Right cardiac atrium (tissue), 5 donors: ENCODE results near the gene ITM2C. TPM values are rescaled to one million over a fixed set of nuclear protein-coding genes. Genes with fewer than 3 reads are reported as not detected.
A peak's percentile ranks its signal among the peaks of the same experiment; 100 is the strongest.

Experiments used
- ATAC-seq, 2 donors: fragments of 200-7000 bp; cut with Tn5 transposase; one replicate each; pipeline versions ENCODE4 v1.8.0 to v1.9.1; 2020; ENCODE audit warnings: moderate library complexity in 2 of 2, mild to moderate bottlenecking in 1 of 2
- DNase-seq, 3 donors: peaks; one replicate each; pipeline ENCODE4 v3.0.0-alpha.2; 2020
- H3K27ac ChIP-seq: one replicate; pipeline ENCODE4 v1.5.1; 2013; ENCODE audit warnings: mild to moderate bottlenecking, low read length, control low read depth, moderate library complexity
- H3K27me3 ChIP-seq: one replicate; pipeline ENCODE4 v1.6.1; 2013; ENCODE audit not compliant: control insufficient read depth, insufficient read depth
- H3K4me1 ChIP-seq: one replicate; pipeline ENCODE4 v1.6.1; 2013; ENCODE audit warnings: low read length; ENCODE audit not compliant: control insufficient read depth, insufficient read depth
- H3K4me3 ChIP-seq: one replicate; pipeline ENCODE4 v1.5.1; 2013; ENCODE audit warnings: low read length, control low read depth
- H3K9me3 ChIP-seq: one replicate; pipeline ENCODE4 v1.6.1; 2013; ENCODE audit warnings: low read length; ENCODE audit not compliant: control insufficient read depth
- WGBS: extraction: QIAGEN DNeasy Blood & Tissue Kit; methylation state at CpG from one replicate; pipeline ENCODE4 v1.1.7; 2013; 5-methylcytosine and 5-hydroxymethylcytosine counted together
- intact Hi-C, 4 donors: fragments of 100-400 bp; cut with DNase I; formaldehyde crosslinking; loops; one replicate each; pipeline versions ENCODE4 v1.11.0 to v1.14.0; 2022 to 2023
- polyA plus RNA-seq: library from polyadenylated mRNA; stranded (reverse); fragments of 200-250 nt; gene quantifications from one replicate; pipeline ENCODE4 v1.2.3, GENCODE V29; 2013
- total RNA-seq, 4 donors: library from RNA; stranded (reverse); fragmentation: NEBNext Ultra II Directional; extraction: Animal tissue kit (Norgen Biotek cat#: 25700); gene quantifications; one replicate each; pipeline ENCODE4 v1.2.1, GENCODE V29; 2021
- donor health status: healthy with polysubstance abuse.
- donor health status: DM: no; HTN: yes; CAD: no.
- donor health status: DM: no; HTN: no; CAD: no.
- donor health status: DM: no; HTN: yes; CAD: no; lungs with severe emphysema.
- donor health status: DM: yes; HTN: yes; CAD: no.

The ITM2C gene
- total and polyA plus RNA-seq, 5 donors = 40.5 to 73.1 (median 59.4) TPM

DNA sequence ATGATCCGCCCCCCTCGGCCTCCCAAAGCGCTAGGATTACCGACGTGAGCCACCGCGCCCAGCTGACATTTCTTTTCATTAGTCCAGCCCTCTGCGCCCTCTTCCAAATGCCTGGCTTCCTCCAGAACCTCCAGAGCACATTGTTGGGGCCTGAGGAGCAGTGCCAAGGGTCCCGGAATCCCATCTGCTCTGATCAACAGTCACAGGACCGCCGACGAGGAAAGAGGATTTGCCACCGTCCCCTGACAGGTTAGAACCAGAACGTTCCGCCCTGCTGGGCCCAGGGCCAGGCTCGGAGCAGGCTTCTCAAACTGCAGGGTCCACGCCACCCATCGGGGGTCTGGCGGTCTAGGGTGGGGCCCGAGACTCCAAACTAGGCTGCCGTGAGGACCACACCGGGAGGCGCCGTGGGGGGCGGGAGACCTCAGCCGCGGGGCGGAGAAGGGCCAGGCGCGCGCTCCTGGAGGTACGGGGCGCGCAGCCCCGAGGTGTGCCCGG, 36.9 kb upstream of the ITM2C start:
- no peak for ATAC-seq
- Histone ChIP-seq H3K4me1 (no peaks in the 10 kb centered on the region), H3K27ac (no peak overlapping the region), H3K9me3 (no peaks in the 10 kb centered on the region), H3K27me3 (no peaks in the 10 kb centered on the region), H3K4me3 (peak overlapping the region; percentile 39)
- 30% methylated on average over 36 of the region's 36 CpGs for WGBS
- DNase-seq = peak in 1 of 3 donors; percentile 43
- intact Hi-C loops = loop anchor here in 2 of 4 donors (5.0 kb wide), 1 partner anchor 159 kb away; no protein-coding TSS in a partner anchor

DNA sequence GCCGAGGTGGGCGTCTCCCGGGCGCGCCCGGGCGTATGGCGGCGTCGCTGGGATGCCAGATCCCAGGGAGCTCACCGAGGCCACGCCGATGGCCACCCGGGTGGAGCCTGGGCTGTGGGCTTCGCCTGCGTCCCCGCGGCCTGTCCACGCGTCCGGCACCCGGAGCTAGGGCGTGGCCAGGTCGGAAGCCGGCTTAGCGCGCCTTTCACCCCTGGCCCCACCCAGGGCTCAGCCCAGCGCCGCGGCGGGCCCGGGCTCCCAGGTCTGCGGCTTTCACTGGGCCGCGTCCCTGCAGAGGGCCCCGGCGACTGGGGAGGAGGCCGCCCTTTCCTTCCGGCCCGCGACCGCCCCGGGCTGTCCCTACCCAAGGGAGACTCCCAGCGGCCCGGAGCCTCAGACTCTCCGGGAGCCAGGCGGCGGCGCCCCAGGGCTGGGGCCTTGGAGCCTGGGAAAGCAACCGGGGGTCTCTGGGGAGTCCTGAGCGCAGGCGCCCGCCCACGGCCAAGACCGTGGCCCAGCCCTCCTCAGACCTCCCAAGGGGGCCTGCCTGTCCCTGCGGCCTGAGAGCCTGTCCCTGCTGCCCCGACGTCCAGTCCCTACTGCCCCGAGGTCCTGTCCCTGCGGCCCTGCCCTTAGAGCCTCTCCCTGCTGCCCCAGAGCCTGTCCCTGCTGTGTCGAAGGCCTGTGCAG, 36.3 kb upstream of the ITM2C start:
- peak; percentile 39 to 81 (median 60) for DNase-seq
- 9% methylated on average over 61 of the region's 61 CpGs for WGBS
- peak; percentile 50 to 68 for ATAC-seq

GRCh38 chr2:230829293-230829692, 35.4 kb upstream of the ITM2C start:
- no peak overlapping the region for H3K27ac ChIP-seq
- 98% methylated on average over 14 of the region's 14 CpGs for WGBS
- no peak overlapping the region for H3K4me3 ChIP-seq
- H3K4me1 ChIP-seq = no peaks in the 10 kb centered on the region
- no peaks in the 10 kb centered on the region for H3K9me3 ChIP-seq
- no peak for ATAC-seq
- H3K27me3 ChIP-seq = no peaks in the 10 kb centered on the region
- DNase-seq = no peak
- intact Hi-C loops = loop anchor here in 2 of 4 donors (5.0 kb wide), 1 partner anchor 158 kb away; no protein-coding TSS in a partner anchor

More for the DNA sequence above, 36.3 kb upstream of the ITM2C start:
- no peaks in the 10 kb centered on the region for H3K9me3 ChIP-seq
- H3K27me3 ChIP-seq = no peaks in the 10 kb centered on the region
- H3K4me3 ChIP-seq = peak overlapping the region; percentile 39
- no peaks in the 10 kb centered on the region for H3K4me1 ChIP-seq
- intact Hi-C loops = loop anchor here in 2 of 4 donors (5.0 kb wide), 1 partner anchor 159 kb away; no protein-coding TSS in a partner anchor
- no peak overlapping the region for H3K27ac ChIP-seq

DNA sequence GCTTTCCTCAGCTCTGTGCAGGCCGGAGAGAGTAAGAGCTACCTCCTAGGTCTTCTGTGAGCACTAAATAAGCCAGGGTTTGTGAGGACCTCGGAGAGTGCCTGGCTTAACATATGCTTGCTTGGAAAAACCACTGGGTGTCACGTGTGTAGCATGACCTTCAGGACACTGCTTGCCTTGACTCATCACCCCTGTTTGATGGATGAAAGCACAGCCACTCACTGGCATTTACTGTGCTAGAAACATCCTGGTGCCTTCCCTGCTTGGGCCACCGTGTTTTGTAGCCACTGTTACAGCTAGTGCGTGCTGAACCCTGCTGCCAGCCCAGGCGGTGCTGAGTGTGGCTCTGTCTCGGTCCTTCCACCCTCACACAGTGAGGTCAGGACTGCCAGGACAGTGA, 34.8 kb upstream of the ITM2C start:
- Histone ChIP-seq H3K9me3 (no peaks in the 10 kb centered on the region), H3K4me1 (no peaks in the 10 kb centered on the region), H3K27me3 (no peaks in the 10 kb centered on the region), H3K4me3 (no peak overlapping the region), H3K27ac (no peak overlapping the region)
- ATAC-seq (no peak), DNase-seq (no peak)
- intact Hi-C loops = loop anchor here in 2 of 4 donors (5.0 kb wide), 1 partner anchor 157 kb away; no protein-coding TSS in a partner anchor
- WGBS = 92% methylated on average over 7 of the region's 7 CpGs

DNA sequence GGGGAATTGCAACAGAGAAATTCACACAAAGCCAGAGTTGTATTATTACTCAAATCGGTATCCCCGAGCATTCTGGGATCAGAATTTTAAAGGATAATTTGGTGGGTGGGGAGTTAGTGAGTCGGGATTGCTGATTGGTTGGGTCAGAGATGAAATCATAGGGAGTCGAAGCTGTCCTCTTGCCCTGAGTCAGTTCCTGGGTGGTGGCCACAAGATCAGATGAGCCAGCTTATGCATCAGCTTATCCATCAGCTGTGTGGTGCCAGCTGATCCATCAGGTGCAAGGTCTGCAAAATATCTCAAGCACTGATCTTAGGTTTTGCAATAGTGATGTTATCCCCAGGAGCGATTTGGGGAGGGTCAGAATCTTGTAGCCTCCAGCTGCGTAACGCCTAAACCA, 34.3 kb upstream of the ITM2C start:
- H3K9me3 ChIP-seq = no peaks in the 10 kb centered on the region
- no peaks in the 10 kb centered on the region for H3K27me3 ChIP-seq
- no peak overlapping the region for H3K27ac ChIP-seq
- ATAC-seq (no peak), DNase-seq (no peak)
- no peak overlapping the region for H3K4me3 ChIP-seq
- intact Hi-C loops = no loop called here
- 83% methylated on average over 7 of the region's 7 CpGs for WGBS
- no peaks in the 10 kb centered on the region for H3K4me1 ChIP-seq

- H3K27ac ChIP-seq = no peak overlapping the region
- H3K4me3 ChIP-seq = no peak overlapping the region
- 44% methylated on average over 2 of the region's 2 CpGs for WGBS
- H3K27me3 ChIP-seq = no peaks in the 10 kb centered on the region
- H3K9me3 ChIP-seq = no peaks in the 10 kb centered on the region
- H3K4me1 ChIP-seq = no peaks in the 10 kb centered on the region
- DNase-seq = no peak
- no peak for ATAC-seq
- intact Hi-C loops = no loop called here
Observed at GRCh38 chr2:230840301-230840700, 24.4 kb upstream of the ITM2C start.

DNA sequence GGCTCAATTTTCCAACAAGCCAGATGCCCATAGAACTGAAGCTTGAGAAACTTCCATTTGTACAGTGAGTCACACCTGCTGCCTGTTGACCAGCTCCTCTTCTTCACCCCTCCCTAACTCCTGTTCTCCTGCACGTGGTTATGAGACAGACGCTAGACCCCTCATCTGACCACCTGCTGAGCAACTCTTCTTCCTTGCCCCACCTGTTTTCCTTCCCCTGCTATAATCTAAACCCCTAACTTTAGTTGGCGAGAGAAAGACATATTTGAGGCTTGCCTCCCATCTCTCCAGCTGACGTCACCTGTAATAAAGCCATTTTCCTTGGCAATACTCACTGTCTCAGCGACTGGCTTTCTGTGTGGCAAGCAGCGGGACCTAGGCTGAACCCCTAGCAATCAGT, 22.3 kb upstream of the ITM2C start:
- ATAC-seq = no peak
- WGBS = 65% methylated on average over 6 of the region's 6 CpGs
- H3K27me3 ChIP-seq = no peaks in the 10 kb centered on the region
- no peaks in the 10 kb centered on the region for H3K9me3 ChIP-seq
- H3K4me1 ChIP-seq = no peaks in the 10 kb centered on the region
- intact Hi-C loops = no loop called here
- no peak overlapping the region for H3K27ac ChIP-seq
- no peak overlapping the region for H3K4me3 ChIP-seq
- no peak for DNase-seq

DNA sequence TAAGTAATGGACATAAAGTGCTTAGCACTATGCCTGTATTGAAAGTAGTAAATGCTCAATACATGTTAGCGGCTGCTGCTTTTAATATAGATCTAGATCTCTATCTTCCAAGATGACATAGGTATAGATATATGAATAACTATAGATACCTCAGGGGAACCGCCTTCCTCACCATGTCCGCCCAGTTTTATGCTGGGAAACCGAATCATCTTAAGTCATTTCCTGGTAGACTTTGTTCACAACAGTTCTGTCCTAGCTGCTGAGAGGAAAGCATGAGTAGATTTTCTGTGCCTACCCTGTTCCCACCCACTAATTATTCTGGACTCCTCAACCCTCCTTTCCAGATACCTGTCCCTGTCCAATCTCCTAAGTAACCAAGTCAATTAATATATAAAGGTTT, 21.6 kb upstream of the ITM2C start:
- 79% methylated on average over 4 of the region's 4 CpGs for WGBS
- DNase-seq (no peak), ATAC-seq (no peak)
- Histone ChIP-seq H3K9me3 (no peaks in the 10 kb centered on the region), H3K27ac (no peak overlapping the region), H3K4me1 (no peaks in the 10 kb centered on the region), H3K27me3 (no peaks in the 10 kb centered on the region), H3K4me3 (no peak overlapping the region)
- intact Hi-C loops = no loop called here

- intact Hi-C loops = loop anchor here in 2 of 4 donors (5.0 kb wide), 1 partner anchor 141 kb away; no protein-coding TSS in a partner anchor
Observed at GRCh38 chr2:230846360-230846759, 18.4 kb upstream of the ITM2C start.

DNA sequence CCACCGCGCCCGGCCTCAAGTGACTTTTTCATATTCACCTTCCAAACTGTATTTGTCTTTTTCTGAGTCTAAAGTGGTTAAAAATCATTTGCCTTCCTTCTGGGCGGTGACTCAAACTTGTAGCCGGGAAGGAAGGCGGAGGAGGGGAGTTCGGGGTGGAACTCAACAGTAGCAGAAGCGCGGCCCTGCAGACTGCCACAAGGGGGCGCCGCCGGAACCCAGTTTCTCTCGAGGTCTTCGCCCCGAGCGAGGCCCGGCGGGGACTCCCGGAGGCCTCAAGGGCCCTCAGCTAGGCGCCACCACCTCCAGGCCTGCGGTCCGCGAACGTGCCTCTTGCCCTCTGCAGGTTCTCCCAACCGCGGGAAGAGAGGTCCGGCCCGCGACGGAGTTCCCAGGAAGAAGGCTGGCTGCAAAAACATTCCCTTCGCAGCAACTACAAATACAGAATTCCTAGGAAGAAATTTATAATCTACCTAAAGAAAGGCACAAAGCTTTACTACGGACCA, 16.8 kb upstream of the ITM2C start:
- WGBS = 9% methylated on average over 32 of the region's 32 CpGs
- intact Hi-C loops = loop anchor here in 2 of 4 donors (5.0 kb wide), 1 partner anchor 139 kb away; no protein-coding TSS in a partner anchor
- no peak overlapping the region for H3K4me3 ChIP-seq

More at GRCh38 chr2:230846360-230846759, 18.4 kb upstream of the ITM2C start:
- no peak overlapping the region for H3K4me3 ChIP-seq
- H3K9me3 ChIP-seq = no peaks in the 10 kb centered on the region
- no peaks in the 10 kb centered on the region for H3K27me3 ChIP-seq
- DNase-seq = no peak
- H3K4me1 ChIP-seq = no peaks in the 10 kb centered on the region
- H3K27ac ChIP-seq = no peak overlapping the region
- ATAC-seq = no peak
- WGBS = 94% methylated on average over 6 of the region's 6 CpGs

GRCh38 chr2:230849633-230850357, 14.9 kb upstream of the ITM2C start:
- ATAC-seq (peak; percentile 31 to 40), DNase-seq (peak; percentile 35 to 79 (median 78))
- WGBS = 61% methylated on average over 40 of the region's 40 CpGs
- Histone ChIP-seq H3K9me3 (no peaks in the 10 kb centered on the region), H3K27ac (no peak overlapping the region), H3K4me3 (no peak overlapping the region), H3K4me1 (no peaks in the 10 kb centered on the region), H3K27me3 (no peaks in the 10 kb centered on the region)
- intact Hi-C loops = loop anchor here in 2 of 4 donors (5.0 kb wide), 1 partner anchor 138 kb away; no protein-coding TSS in a partner anchor

More for the DNA sequence above, 16.8 kb upstream of the ITM2C start:
- ATAC-seq (peak; percentile 91 to 96), DNase-seq (peak; percentile 89 to 95 (median 94))
- Histone ChIP-seq H3K27me3 (no peaks in the 10 kb centered on the region), H3K27ac (no peak overlapping the region), H3K9me3 (no peaks in the 10 kb centered on the region), H3K4me1 (no peaks in the 10 kb centered on the region)
